NCI-H1417 (cell line): Measurements from ENCODE around the gene NAV2.

Experiments used
- DNase-seq, 3 experiments: peaks; one replicate each; lab custom pipeline; 2025; lab: John Stamatoyannopoulos, UW

The NAV2 gene

GRCh38 chr11:19774817-19775580, 62.4 kb downstream of the NAV2 start:
- no peak for DNase-seq

DNA sequence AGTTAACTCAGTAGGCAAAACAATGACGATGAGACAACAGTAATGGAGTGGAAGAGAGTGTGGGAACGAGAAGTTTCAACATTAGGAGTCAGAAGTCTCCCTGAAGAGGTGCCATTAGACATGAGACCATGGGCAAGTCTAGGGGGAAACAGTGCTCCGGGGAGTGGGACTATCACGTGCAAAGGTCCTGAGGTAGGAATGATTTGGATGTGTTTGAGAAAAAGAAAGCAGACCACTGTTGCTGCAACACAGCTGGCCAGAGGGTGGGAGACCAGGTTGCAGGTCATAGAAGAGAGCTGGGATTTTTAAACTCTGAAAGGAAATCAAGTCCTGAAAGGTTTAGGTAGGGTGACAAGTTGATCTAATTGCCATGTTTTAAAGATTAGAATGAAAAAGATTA, 63.0 kb downstream of the NAV2 start:
- DNase-seq = no peak

GRCh38 chr11:19777039-19777376, 64.4 kb downstream of the NAV2 start:
- DNase-seq = peak; percentile 35 to 77 (median 76)

DNA sequence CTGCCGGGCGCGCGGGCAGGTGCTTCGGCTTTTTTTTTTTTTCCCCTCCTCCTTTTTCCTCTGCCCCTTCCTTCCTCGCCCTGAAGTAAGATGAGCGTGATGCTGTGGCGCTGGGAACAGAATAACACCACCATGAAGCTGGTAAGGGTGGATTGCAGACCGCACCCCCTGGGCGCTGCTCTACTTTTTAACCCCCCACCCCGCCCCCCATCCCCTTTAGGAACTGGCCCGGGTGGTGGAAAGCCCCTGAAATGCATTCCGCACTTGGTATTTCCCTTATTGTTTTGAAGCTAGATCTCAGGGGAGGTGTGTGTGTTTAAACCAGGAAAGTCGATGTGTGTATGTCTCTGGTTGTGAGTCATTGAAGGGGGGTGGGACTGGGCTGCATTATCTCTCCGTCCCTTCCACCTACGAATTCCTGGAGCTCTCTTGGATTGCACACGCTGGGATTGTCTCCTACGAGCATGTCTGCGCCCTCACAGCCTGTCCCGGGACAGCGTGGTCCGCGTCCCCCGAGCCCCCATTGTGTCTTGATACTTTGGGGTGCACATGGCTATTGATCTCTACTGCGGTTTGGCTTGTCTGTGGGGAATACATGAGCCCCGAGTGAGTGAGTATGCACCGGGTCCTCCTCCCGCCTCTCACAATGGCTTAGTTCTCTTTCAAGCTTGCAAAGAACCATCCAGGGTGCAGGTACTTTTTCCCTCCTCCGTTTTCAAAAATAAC, 64.9 kb downstream of the NAV2 start:
- peak; percentile 40 to 76 (median 58) for DNase-seq

- DNase-seq = no peak
These were observed 67.1 kb downstream of the NAV2 start for GRCh38 chr11:19779740-19780139.

GRCh38 chr11:19781351-19781750, 68.7 kb downstream of the NAV2 start:
- no peak for DNase-seq

DNA sequence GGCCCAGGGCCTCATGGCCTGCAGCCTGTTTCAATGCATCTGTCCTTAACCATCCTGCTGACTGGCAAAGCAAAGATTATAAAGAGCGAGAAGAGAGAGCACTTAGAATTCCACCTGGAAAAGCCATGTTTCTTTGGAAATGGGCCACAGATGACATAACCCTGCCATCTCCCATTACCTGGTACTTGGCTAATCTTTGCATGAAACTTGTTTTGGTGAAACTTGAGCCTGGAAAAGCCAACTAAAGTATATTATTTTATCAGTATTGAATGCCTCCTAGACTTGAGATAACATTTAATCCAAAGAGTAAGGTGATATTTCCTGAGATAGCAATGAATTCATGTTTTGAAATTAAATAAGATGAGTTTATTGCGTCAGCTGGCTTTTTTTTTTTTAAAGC, 72.6 kb downstream of the NAV2 start:
- DNase-seq = no peak

DNA sequence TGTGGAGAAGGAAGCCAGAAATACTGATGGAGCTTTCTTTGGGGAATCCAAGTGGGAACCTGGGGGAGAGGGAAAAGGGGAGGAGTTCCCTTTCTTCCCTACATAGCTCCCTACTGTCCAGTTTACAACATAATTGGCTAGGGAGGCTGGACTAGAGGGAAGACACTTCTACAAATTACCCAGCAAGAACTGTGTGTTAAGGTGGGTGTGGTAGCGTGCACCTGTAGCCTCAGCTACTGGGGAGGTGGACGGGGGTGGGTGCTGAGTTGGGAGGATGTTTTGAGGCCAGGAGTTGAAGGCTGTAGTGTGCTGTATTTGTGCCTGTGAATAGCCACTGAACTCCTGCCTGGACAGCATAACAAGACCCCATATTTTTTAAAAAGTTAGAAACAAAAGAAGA, 74.0 kb downstream of the NAV2 start:
- DNase-seq = no peak

DNA sequence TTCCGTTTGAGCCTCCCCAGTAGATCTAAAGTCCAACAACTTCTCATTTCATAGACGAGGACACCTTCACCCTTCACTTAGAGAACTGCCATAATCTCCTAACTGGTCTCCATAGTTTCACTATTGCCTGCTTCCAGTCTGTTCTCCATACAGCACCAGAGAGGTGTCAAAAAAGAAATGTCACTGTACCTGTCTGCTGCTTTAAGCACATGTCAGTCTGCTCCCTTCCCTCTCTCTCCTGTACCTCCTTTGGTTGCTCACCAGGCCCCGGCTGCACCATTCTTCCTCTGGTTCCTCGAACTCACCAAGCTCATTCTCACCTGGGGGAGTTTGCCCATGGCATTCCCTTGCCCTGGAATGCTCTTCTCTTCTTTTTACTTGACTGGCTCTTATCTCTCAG, 75.8 kb downstream of the NAV2 start:
- no peak for DNase-seq

- DNase-seq = no peak
These were observed 76.6 kb downstream of the NAV2 start for GRCh38 chr11:19789245-19789644.

DNA sequence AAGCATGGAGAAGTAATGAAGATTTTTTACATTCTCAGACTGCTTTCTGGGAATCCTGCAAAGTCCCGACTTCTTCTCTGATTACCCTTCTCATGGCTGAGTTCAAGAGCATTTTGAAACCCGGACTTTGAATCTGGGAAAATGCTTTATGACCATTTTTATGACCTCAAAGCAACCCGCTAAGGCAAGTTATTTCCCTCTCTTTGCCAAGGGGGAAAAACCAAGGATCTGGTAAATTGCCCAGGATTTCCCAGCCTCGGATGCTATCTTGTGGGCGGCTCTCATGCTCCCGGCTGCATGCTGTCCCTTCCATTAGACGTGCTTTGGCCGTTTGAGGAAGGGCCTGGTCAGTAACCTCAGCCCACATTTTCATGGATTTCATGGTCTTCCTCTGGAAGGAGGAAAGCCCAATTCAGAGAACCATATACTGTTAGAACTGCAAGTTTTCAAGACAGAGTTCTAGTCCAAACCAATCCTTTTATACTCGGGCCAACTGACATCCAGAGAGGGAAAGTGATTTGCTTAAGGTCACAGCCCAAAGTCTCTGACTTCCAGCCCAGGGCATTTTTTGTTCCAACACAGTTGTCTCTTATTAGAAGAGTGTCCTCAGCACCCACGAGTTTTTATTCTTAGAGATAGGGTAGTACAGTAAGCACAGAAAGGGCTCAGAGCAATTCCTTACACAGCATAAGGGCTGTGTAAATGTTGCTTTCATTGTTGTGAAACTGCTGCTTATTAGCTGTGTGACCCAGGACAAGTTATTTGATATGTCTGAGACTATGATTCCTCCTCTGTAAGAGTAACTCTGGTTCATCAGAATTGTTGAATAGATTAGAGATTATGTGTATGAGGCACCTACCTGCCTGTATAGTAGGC, 77.4 kb downstream of the NAV2 start:
- DNase-seq = no peak

DNA sequence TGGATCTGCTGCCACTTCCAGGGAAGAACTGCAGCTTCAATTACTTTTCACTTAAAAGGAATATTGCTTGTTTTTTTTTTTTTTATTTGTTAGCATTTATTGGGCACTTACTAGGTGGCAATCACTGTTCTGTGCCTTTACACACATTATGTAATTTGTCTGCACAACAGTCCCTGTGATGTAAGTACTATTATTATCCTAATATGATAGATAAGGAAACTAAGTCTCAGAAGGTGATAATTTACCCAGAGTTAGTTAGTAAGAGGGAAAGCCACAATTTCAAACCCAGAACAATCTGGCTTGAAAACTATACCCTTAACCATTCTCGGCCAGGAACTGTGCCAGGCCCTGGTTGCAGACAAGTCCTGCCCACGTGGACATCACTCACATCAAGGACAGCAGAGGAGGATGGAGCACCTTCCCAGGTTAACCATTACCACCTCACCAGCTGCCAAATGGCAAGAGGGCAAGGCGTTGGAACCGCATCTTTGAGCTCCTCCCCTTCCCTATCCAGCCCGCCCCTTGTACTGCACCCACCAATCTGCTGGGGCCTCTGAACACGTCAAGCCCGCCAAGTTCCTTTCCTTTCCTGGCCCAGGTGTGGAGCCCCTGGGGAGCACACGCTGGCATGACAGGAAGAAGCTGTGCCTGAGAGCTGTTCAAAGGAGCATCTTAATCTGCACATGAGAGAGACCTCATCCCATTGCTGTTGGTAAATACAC, 78.4 kb downstream of the NAV2 start:
- no peak for DNase-seq

DNA sequence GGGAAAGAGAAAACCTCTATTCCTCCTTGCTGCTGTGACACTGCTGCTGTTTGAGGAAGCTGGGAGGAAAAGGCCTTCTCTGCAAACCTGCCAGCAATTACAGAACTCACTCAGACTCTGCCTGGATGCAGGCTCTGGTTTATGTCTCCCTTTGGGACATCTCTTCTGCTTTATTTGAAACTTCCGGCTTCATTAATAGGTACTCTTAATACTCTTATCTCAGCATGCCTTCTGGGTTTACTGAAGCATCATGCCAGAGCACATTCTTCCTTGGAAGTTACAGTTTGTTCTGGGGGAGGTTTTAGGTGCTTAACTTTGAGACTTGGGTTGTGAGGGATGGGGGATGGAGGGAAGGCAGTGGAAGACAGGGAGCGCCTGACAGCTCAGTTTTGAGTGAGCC, 79.9 kb downstream of the NAV2 start:
- DNase-seq = no peak

GRCh38 chr11:19793326-19793725, 80.7 kb downstream of the NAV2 start:
- no peak for DNase-seq

DNA sequence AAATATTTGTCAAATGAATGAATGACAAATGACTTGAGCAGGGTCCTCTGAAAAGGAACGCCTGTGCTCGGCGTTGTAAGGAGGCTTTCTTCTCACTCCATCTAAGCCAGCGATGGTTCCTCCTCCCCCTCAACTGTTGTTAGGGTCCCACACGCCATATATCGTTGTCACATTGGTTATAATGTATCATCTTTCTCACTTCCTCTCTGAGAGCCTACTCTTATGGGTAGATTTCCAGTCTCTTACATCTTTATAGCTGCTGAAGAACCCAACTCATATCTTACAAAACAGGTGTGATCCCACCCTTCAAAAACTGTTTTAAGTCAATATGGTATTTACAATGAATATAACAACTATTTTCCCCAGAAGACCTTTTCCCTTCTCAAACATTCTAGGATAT, 81.5 kb downstream of the NAV2 start:
- no peak for DNase-seq

DNA sequence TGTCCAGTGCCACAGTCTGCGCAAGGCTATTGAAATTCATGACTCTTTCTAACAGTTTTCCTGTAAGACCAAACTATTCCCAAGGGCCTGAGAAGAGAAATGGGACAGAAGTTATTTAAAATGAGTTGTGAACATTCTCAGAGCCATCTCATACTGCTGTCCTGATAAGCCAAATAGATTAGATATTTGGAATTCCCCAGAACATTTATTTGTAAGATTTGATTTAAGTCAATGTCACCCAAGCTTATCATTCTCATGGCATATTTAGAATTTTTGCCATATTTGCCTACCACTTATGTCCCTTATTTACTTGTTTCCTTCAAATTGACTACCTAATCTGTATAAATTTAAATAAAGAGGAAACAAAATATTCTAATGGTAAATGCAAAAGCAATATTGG, 82.4 kb downstream of the NAV2 start:
- no peak for DNase-seq

DNA sequence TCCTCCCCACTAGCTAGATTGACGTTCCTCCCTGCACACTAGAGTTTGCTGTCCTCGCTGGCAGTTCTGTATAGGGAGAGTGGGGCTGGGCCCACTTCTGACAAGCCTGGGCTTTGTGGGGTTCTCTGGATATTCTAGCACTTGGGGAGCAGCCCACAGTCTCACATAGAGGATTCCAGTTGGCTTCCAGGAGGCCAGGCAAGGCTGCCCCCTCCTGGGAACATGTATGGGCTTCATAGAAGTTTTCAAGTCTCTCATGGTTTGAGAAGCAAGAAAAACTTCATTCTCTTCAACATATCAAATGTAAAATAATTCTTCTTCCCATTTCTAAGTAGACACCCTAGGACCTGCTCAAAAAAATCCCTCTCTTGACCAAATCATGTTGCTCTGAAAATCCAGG, 87.5 kb downstream of the NAV2 start:
- DNase-seq = no peak

DNA sequence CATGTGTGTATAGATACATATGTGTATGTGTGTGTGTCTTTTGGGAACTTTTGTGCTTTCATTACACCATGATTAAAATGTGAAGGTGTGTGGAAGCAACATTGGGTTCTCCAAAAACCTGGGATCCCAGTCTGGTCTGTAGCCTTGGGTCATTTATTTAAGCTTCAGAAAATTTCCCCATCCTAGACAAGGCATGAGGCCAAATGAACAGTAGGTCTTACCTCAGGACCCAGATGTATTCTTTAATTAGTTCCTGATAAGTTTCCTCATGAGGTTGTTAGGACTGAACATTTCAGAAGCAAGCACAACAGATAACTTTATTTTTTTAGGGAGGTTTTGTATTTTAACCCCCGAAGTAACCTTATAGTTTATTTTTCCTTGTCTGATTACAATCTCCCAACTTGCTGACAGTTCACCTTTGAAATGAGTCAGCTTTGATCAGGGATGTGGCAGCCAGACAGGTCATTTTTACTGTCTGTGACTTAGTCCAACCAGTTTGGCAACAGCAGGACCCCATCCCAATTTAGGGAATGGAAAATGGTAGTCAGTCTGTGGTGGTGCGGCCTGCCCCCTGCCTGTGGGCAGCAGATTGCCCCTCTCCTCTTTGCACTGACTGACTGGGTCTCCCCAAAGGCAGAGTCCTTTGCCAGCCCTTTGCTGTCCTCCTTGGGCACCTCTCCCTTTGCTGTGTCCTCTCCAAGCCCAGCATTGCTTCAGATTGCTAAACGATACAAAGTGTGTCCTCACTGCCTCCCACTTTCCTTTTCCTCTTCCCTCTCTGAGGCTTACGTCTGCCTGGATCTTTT, 88.3 kb downstream of the NAV2 start:
- no peak for DNase-seq

- no peak for DNase-seq
These were observed 90.2 kb downstream of the NAV2 start for GRCh38 chr11:19802773-19803293.

DNA sequence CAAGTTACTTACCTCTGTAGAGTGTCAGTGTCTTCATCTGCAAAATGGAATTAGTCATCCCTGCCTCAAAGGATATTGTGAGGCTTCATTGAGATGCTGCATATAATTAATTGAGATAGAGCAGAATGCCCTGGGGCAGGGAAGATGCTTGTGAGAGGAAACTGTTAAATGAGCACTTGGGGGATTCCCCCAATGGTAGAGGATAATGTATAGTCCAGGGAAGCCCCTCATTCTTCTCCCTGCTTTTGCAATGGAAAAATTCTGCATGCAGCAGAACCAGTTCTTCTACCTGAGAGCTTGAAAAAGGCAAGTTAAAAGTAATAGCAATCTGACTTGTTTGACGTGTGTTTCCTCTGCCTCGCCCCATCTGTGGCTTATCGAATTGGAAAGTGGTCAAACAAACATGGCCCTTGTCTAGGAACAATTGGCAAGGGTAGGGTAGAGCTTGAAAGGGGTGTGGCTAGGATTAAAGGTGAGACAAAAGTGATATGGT, 90.9 kb downstream of the NAV2 start:
- peak in 1 of 3 experiments; percentile 16 for DNase-seq

DNA sequence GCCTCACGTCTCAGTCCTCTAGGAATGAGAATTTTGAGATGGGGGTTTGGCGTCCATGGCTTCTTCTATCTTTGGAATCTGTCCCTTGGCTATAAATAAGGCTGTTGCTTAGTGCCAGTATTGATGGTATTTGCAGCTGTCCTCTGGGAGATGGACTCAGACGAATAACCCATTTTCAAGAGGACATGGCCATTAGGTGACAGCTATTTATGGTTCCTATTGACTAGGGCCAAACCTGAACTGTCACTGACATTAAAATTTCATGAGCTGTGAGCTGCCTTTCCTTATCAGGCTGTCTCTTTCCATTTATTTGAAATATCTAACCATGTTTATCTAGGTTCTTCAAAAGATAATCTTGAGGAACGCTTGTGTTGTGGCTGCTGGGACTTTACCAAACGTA, 92.7 kb downstream of the NAV2 start:
- no peak for DNase-seq
